HL-60 (cell line): ENCODE data around the gene SCYGR4.

Experiments used
- DNase-seq, 2 experiments: peaks; one replicate each; pipeline ENCODE4 v3.0.0-alpha.2; 2010 to 2020; ENCODE audit warnings: low read depth in 1 of 2, low spot score in 1 of 2
- H3K27ac ChIP-seq: fragments of 250-450 bp; sonication (Bioruptor Pico); replicated peaks from 2 replicates; pipeline ENCODE4 v1.5.1; 2020; ENCODE audit warnings: mild to moderate bottlenecking, moderate library complexity
- H3K27me3 ChIP-seq: fragments of 250-450 bp; sonication (Bioruptor Pico); 2 replicates; pipeline ENCODE4 v1.5.1; 2021; ENCODE audit warnings: mild to moderate bottlenecking, moderate library complexity; ENCODE audit not compliant: insufficient read depth, poor library complexity, severe bottlenecking
- H3K4me3 ChIP-seq: replicated peaks from 2 replicates; pipeline ENCODE4 v1.5.1; 2011; ENCODE audit warnings: mild to moderate bottlenecking, control low read depth, low read length; ENCODE audit not compliant: insufficient read depth
- CTCF ChIP-seq: IDR thresholded peaks from one replicate; pipeline ENCODE4 v1.5.1; 2011; ENCODE audit warnings: low read length, control low read depth, inconsistent platforms; ENCODE audit not compliant: insufficient read depth
- GABPA ChIP-seq: IDR thresholded peaks from 2 replicates; pipeline ENCODE4 v1.6.1; 2012; ENCODE audit warnings: low read depth
- POLR2AphosphoS5 ChIP-seq: IDR thresholded peaks from 2 replicates; pipeline ENCODE4 v1.6.1; 2012; ENCODE audit warnings: low read depth
- SPI1 ChIP-seq: IDR thresholded peaks from 2 replicates; pipeline ENCODE4 v1.6.1; 2012; ENCODE audit warnings: low read depth, mild to moderate bottlenecking, borderline replicate concordance
- TF ChIP-seq, protein P1 (sequence below): IDR thresholded peaks from 2 replicates; pipeline ENCODE4 v1.6.1; 2012; ENCODE audit warnings: low read depth; ENCODE audit not compliant: insufficient replicate concordance

The SCYGR4 gene

DNA sequence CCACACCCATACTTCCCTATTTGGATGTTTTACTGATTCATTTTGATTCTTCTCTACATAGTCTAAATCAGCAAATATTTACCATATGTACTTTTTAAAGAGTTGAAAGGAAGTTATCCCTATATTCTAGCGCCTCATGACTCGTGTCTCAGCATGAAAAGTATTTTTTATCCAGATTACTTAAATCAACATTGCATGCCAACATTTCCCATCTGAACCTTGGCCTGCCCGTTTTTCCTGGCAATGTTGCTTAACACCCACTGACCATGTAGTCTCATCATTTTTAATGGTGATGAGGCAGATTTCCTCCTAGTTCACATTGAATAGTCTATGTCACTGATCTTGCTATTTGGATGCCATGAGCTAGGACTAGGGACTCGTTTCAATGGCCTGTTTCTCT is 36.1 kb downstream of the SCYGR4 start:
- Histone ChIP-seq H3K27me3 (peaks cover 5% of the 10 kb centered on the region), H3K27ac (no peak overlapping the region), H3K4me3 (no peak overlapping the region)
- TF ChIP-seq, protein P1, sequence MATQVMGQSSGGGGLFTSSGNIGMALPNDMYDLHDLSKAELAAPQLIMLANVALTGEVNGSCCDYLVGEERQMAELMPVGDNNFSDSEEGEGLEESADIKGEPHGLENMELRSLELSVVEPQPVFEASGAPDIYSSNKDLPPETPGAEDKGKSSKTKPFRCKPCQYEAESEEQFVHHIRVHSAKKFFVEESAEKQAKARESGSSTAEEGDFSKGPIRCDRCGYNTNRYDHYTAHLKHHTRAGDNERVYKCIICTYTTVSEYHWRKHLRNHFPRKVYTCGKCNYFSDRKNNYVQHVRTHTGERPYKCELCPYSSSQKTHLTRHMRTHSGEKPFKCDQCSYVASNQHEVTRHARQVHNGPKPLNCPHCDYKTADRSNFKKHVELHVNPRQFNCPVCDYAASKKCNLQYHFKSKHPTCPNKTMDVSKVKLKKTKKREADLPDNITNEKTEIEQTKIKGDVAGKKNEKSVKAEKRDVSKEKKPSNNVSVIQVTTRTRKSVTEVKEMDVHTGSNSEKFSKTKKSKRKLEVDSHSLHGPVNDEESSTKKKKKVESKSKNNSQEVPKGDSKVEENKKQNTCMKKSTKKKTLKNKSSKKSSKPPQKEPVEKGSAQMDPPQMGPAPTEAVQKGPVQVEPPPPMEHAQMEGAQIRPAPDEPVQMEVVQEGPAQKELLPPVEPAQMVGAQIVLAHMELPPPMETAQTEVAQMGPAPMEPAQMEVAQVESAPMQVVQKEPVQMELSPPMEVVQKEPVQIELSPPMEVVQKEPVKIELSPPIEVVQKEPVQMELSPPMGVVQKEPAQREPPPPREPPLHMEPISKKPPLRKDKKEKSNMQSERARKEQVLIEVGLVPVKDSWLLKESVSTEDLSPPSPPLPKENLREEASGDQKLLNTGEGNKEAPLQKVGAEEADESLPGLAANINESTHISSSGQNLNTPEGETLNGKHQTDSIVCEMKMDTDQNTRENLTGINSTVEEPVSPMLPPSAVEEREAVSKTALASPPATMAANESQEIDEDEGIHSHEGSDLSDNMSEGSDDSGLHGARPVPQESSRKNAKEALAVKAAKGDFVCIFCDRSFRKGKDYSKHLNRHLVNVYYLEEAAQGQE, result no peak
- TF ChIP-seq GABPA, result no peak
- no peak for TF ChIP-seq POLR2AphosphoS5
- TF ChIP-seq CTCF, result no peak
- no peak for TF ChIP-seq SPI1
- DNase-seq, result no peak

GRCh38 chr2:227654426-227654825 is 37.1 kb downstream of the SCYGR4 start:
- no peak for DNase-seq
- TF ChIP-seq GABPA (no peak), POLR2AphosphoS5 (no peak), CTCF (no peak), SPI1 (no peak)
- TF ChIP-seq, protein P1, result no peak
- Histone ChIP-seq H3K27me3 (peaks cover 5% of the 10 kb centered on the region), H3K27ac (no peak overlapping the region), H3K4me3 (no peak overlapping the region)

GRCh38 chr2:227655454-227655853 is 38.2 kb downstream of the SCYGR4 start:
- TF ChIP-seq POLR2AphosphoS5 (no peak), SPI1 (no peak), CTCF (no peak), GABPA (no peak)
- TF ChIP-seq, protein P1, result no peak
- peaks cover 2% of the 10 kb centered on the region for H3K27me3 ChIP-seq
- no peak overlapping the region for H3K4me3 ChIP-seq
- peak in 1 of 2 experiments; percentile 30 for DNase-seq
- no peak overlapping the region for H3K27ac ChIP-seq
